C4-2B (cell line): ENCODE measurements around the gene SRL.

Experiments
- ZFX ChIP-seq: fragments of 450-650 bp; IDR thresholded peaks from 2 replicates; pipeline ENCODE4 v1.6.1; 2017
- TF ChIP-seq, protein P1 (sequence below): fragments of 450-650 bp; conservative IDR thresholded peaks from 2 replicates; pipeline ENCODE4 v1.5.1; 2017; ENCODE audit warnings: mild to moderate bottlenecking

DNA sequence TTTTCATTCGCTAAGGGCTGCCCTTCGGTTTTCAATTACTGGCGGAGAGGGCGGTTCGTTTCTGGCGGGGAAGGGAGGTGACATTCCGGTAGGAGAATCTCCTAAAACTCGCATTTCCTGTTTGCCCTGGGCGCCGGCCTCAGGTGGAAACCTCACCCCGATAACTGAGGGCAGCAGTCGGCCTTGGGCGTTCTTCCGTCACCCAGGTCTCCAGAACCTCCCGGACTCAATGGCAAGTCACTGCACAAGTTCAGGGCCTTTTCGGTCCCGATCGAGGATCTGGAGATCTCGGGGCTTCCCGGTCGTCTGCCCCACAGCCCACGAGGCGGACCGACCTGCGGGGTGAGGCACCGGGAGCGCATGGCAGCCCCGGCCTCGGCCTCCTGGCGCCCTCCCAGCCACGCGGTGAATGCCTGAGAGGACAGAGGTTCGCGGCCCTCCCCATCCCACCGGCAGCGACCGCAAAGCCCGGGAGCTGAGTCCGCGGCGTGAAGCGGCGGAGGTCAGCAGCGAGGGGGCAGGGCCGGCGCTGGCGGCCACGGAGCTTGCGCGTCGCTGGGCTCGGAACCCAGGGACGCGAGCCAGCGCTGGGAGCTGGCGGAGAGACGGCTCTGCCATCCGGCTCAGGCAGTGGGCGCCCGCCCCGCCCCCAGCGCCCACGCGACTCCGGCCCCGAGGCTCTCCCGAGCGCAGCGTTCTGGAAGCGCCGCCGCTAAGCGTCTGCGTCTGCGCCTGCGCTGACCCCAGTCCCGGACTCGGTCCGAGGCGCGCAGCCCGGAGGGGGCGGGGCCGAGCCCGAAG is 58.4 kb downstream of the SRL start:
- TF ChIP-seq, protein P1, sequence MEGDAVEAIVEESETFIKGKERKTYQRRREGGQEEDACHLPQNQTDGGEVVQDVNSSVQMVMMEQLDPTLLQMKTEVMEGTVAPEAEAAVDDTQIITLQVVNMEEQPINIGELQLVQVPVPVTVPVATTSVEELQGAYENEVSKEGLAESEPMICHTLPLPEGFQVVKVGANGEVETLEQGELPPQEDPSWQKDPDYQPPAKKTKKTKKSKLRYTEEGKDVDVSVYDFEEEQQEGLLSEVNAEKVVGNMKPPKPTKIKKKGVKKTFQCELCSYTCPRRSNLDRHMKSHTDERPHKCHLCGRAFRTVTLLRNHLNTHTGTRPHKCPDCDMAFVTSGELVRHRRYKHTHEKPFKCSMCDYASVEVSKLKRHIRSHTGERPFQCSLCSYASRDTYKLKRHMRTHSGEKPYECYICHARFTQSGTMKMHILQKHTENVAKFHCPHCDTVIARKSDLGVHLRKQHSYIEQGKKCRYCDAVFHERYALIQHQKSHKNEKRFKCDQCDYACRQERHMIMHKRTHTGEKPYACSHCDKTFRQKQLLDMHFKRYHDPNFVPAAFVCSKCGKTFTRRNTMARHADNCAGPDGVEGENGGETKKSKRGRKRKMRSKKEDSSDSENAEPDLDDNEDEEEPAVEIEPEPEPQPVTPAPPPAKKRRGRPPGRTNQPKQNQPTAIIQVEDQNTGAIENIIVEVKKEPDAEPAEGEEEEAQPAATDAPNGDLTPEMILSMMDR, result no peak
- TF ChIP-seq ZFX, result peak; percentile 53; the same call in 1 of the 2 replicates
